ENCODE data around the gene CPNE7.

GRCh38 chr16:89593841-89594240, 18.3 kb downstream of the CPNE7 start:
- TF ChIP-seq, protein P1, sequence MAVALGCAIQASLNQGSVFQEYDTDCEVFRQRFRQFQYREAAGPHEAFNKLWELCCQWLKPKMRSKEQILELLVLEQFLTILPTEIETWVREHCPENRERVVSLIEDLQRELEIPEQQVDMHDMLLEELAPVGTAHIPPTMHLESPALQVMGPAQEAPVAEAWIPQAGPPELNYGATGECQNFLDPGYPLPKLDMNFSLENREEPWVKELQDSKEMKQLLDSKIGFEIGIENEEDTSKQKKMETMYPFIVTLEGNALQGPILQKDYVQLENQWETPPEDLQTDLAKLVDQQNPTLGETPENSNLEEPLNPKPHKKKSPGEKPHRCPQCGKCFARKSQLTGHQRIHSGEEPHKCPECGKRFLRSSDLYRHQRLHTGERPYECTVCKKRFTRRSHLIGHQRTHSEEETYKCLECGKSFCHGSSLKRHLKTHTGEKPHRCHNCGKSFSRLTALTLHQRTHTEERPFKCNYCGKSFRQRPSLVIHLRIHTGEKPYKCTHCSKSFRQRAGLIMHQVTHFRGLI (tag by site-specific recombination; IDR thresholded peaks at IDR 0.05), result no peak
- no peak for TF ChIP-seq PBX3 (CRISPR knock-in tag; IDR thresholded peaks at IDR 0.05)
- TF ChIP-seq ZNF777 (tag by site-specific recombination; IDR thresholded peaks at IDR 0.05; ENCODE audit: borderline replicate concordance), result no peak
- TF ChIP-seq ZNF792 (tag by site-specific recombination; IDR thresholded peaks at IDR 0.05), result no peak
- TF ChIP-seq, protein P2, sequence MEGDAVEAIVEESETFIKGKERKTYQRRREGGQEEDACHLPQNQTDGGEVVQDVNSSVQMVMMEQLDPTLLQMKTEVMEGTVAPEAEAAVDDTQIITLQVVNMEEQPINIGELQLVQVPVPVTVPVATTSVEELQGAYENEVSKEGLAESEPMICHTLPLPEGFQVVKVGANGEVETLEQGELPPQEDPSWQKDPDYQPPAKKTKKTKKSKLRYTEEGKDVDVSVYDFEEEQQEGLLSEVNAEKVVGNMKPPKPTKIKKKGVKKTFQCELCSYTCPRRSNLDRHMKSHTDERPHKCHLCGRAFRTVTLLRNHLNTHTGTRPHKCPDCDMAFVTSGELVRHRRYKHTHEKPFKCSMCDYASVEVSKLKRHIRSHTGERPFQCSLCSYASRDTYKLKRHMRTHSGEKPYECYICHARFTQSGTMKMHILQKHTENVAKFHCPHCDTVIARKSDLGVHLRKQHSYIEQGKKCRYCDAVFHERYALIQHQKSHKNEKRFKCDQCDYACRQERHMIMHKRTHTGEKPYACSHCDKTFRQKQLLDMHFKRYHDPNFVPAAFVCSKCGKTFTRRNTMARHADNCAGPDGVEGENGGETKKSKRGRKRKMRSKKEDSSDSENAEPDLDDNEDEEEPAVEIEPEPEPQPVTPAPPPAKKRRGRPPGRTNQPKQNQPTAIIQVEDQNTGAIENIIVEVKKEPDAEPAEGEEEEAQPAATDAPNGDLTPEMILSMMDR (tag by site-specific recombination; IDR thresholded peaks at IDR 0.05), result no peak
- TF ChIP-seq PRDM4 (tag by site-specific recombination; IDR thresholded peaks at IDR 0.05), result no peak
- TF ChIP-seq TCF7L2 (IDR thresholded peaks at IDR 0.05; ENCODE audit: borderline replicate concordance, low read depth, low read length), result no peak
- TF ChIP-seq ZNF341 (tag by site-specific recombination; IDR thresholded peaks at IDR 0.05; ENCODE audit: low read depth), result no peak
- no peak for TF ChIP-seq ZNF701 (tag by site-specific recombination; IDR thresholded peaks at IDR 0.05)
- no peak for TF ChIP-seq ZNF664 (tag by site-specific recombination; IDR thresholded peaks at IDR 0.05)

Measured in HEK293 (cell line).